OCI-LY3 (cell line): ENCODE data around the gene TRIM61.
"Not testable (repeated sequence)": the region's sequence is repeated elsewhere in the genome, so short reads cannot be mapped to it uniquely, and the experiment has no call there.

Source experiments
- H2AFZ ChIP-seq: fragments of 200-600, 300-600 bp; shearing (Covaris generic); 2 replicates; pipeline ENCODE4 v1.6.0; 2014; ENCODE audit warnings: antibody characterized with exemption, low read depth, low read length
- H3K27ac ChIP-seq: fragments of 200-600, 300-600 bp; sonication (generic); 2 replicates; pipeline ENCODE4 v1.5.1; 2014; ENCODE audit warnings: mild to moderate bottlenecking, low read length, moderate library complexity, mixed read lengths
- H3K27me3 ChIP-seq: fragments of 200-600, 300-600 bp; sonication (generic); 2 replicates; pipeline ENCODE4 v1.6.1; 2014; ENCODE audit warnings: low read depth, low read length, mixed read lengths
- H3K36me3 ChIP-seq: fragments of 200-600, 300-600 bp; sonication (generic); replicated peaks from 2 replicates; pipeline ENCODE3; 2014; ENCODE audit warnings: low read depth, low read length, mixed read lengths
- H3K4me1 ChIP-seq: fragments of 300-600, 200-600 bp; sonication (generic); 2 replicates; pipeline ENCODE4 v1.6.1; 2014; ENCODE audit warnings: low read length, mixed read lengths
- H3K4me2 ChIP-seq: fragments of 200-600, 300-600 bp; sonication (generic); 2 replicates; pipeline ENCODE4 v1.6.1; 2014; ENCODE audit warnings: low read length, mixed read lengths
- H3K4me3 ChIP-seq: fragments of 300-600, 200-600 bp; sonication (generic); 2 replicates; pipeline ENCODE4 v1.5.1; 2014; ENCODE audit warnings: antibody characterized with exemption, mild to moderate bottlenecking, low read length, moderate library complexity
- H3K79me2 ChIP-seq: fragments of 300-600, 200-600 bp; shearing (Covaris generic); 2 replicates; pipeline ENCODE4 v1.6.1; 2014; ENCODE audit warnings: mild to moderate bottlenecking, low read length, mixed read lengths
- H3K9ac ChIP-seq: fragments of 300-600, 200-600 bp; shearing (Covaris generic); 2 replicates; pipeline ENCODE4 v1.6.0; 2014; ENCODE audit warnings: mild to moderate bottlenecking, low read length, moderate library complexity
- H3K9me3 ChIP-seq: fragments of 200-600, 300-600 bp; shearing (Covaris generic); 2 replicates; pipeline ENCODE4 v1.6.1; 2014; ENCODE audit warnings: low read length, mixed read lengths; ENCODE audit not compliant: insufficient read depth
- H4K20me1 ChIP-seq: fragments of 200-600, 300-600 bp; sonication (generic); 2 replicates; pipeline ENCODE4 v1.6.1; 2016; ENCODE audit warnings: low read length, mixed read lengths; ENCODE audit not compliant: insufficient read depth
- EZH2phosphoT487 ChIP-seq: fragments of 200-600 bp; shearing (Covaris generic); IDR thresholded peaks from 2 replicates; pipeline ENCODE4 v1.6.1; 2018; ENCODE audit warnings: antibody characterized with exemption, mixed run types, low read depth
- TF ChIP-seq, protein P1 (sequence below): fragments of 200-600, 300-600 bp; sonication (generic); IDR thresholded peaks from 2 replicates; pipeline ENCODE4 v1.5.1; 2014; ENCODE audit warnings: antibody characterized with exemption, low read length, low read depth

The TRIM61 gene

DNA sequence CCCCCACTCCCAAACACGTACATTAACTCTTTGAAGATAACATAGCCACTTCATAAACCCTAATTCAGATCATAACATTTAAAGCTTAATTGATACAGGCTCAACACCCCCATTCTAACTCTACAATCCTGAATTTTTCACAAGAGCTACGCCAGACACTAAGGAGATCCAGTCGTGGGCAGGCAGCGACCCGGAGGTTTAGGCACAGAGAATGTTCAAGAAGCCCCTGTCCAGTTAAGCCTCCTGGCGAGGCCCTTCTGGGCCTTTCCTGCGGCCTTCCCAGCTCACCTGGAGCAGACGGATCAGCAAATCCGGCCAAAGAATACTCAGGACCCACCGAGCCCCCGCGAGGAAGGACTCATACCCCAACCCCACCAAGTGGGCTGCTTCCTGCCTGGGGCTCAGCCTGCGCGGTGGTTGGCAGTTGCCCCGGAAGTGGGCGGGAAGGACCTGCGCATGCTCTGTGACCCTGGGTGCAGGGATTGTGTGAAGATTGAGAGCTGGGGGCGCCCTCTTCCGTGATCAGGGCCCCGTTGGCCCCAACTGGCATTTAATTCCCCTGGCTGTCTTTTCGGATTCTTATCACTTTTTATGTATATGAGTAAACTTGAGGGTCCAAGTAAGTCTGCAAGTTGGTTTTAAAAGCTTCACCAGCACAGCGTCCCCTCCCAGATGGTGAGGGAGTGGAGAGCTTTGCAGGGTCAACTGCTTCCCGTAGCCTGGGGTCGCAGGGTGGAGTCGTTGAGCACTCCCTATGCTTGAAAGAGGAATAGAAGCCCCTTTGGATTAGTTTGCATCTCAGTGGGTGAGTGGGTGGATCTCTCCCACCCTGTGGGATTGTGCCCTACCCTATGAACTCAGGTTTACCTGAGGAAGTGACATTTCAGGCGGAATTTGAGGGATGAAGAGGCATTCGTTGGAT is at the start of gene TRIM61:
Gene TRIM61, minus strand, starts transcription at position 415 of the 922 bp plus-strand sequence. CDS start 7,655 bp downstream, outside the sequence.
- peaks cover 24% of the 10 kb centered on the region for H3K36me3 ChIP-seq
- no peak for TF ChIP-seq EZH2phosphoT487
- TF ChIP-seq, protein P1, sequence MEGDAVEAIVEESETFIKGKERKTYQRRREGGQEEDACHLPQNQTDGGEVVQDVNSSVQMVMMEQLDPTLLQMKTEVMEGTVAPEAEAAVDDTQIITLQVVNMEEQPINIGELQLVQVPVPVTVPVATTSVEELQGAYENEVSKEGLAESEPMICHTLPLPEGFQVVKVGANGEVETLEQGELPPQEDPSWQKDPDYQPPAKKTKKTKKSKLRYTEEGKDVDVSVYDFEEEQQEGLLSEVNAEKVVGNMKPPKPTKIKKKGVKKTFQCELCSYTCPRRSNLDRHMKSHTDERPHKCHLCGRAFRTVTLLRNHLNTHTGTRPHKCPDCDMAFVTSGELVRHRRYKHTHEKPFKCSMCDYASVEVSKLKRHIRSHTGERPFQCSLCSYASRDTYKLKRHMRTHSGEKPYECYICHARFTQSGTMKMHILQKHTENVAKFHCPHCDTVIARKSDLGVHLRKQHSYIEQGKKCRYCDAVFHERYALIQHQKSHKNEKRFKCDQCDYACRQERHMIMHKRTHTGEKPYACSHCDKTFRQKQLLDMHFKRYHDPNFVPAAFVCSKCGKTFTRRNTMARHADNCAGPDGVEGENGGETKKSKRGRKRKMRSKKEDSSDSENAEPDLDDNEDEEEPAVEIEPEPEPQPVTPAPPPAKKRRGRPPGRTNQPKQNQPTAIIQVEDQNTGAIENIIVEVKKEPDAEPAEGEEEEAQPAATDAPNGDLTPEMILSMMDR: peak; percentile 80
- no peaks in the 10 kb centered on the region for H3K9me3 ChIP-seq
- H3K9ac ChIP-seq: peak within 1 kb of the TSS; percentile 88
- H3K4me3 ChIP-seq: peak within 1 kb of the TSS; percentile 81
- H3K27ac ChIP-seq: peak within 1 kb of the TSS; percentile 19; the same call in 1 of the 2 replicates
- H3K27me3 ChIP-seq: no peaks in the 10 kb centered on the region
- H4K20me1 ChIP-seq: no peaks in the 10 kb centered on the region
- peaks cover 32% of the 10 kb centered on the region for H3K79me2 ChIP-seq
- H3K4me1 ChIP-seq: peaks cover 12% of the 10 kb centered on the region
- peak within 1 kb of the TSS; percentile 99 for H2AFZ ChIP-seq
- H3K4me2 ChIP-seq: peak within 1 kb of the TSS; percentile 91

DNA sequence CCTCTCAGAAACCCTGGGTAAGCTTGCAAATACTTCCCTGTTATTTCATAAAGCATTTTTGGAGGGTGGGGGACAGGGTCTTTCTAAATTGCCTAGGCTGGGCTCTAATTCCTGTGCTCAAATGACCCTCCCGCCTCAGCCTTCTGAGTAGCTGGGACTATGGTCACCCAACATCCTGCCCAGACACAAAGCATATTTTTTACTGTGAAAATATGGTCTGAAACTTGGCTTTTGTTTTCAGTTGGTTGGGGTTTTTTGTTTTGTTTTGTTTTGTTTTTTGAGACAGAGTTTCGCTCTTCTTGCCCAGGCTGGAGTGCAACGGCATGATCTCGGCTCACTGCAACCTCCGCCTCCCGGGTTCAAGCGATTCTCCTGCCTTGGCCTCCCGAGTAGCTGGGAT is 48.3 kb upstream of the TRIM61 start:
- not testable (repeated sequence) for H3K79me2 ChIP-seq, H3K27me3 ChIP-seq, H3K36me3 ChIP-seq, H3K9ac ChIP-seq, H3K4me2 ChIP-seq, H3K9me3 ChIP-seq, H3K4me3 ChIP-seq, H3K27ac ChIP-seq, H4K20me1 ChIP-seq, H2AFZ ChIP-seq, H3K4me1 ChIP-seq

DNA sequence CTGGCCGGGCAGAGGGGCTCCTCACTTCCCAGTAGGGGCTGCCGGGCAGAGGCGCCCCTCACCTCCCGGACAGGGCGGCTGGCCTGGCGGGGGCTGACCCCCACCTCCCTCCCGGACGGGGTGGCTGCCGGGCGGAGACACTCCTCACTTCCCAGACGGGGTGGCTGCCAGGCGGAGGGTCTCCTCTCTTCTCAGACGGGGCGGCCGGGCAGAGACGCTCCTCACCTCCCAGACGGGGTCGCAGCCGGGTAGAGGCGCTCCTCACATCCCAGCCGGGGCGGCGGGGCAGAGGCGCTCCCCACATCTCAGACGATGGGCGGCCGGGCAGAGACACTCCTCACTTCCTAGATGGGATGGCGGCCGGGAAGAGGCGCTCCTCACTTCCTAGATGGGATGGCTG is 42.5 kb upstream of the TRIM61 start:
- H3K27ac ChIP-seq, H3K9me3 ChIP-seq, H3K36me3 ChIP-seq, H3K27me3 ChIP-seq, H3K4me3 ChIP-seq, H3K4me1 ChIP-seq, H3K79me2 ChIP-seq, H3K4me2 ChIP-seq, H4K20me1 ChIP-seq, H3K9ac ChIP-seq, H2AFZ ChIP-seq: not testable (repeated sequence)

DNA sequence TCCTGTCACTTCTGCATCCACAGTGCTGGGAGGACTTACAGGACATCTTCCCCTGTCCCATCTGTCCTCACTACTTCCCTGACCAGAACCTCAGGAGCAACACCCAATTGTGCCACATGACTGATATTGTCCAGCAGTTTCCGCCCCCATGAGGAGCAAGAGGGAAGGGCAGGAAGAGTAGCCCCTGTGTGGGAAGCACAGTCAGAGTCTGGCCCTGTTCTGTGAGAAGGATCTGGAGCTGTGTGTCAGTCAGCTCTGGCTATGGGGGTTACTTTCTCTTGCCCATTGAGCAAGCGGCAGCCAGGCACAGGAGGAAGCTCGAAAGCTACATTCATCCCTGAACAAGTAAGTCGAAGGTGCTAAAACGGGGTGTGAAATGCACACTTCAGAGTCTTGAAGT is 39.5 kb upstream of the TRIM61 start:
- H2AFZ ChIP-seq: 0 out of 2 replicates have a peak overlapping the region, but pooled peaks have one; percentile 14
- no peaks in the 10 kb centered on the region for H3K9me3 ChIP-seq
- H3K9ac ChIP-seq: no peak overlapping the region
- no peaks in the 10 kb centered on the region for H3K4me1 ChIP-seq
- TF ChIP-seq, protein P1: peak; percentile 13; the same call in 1 of the 2 replicates
- TF ChIP-seq EZH2phosphoT487: no peak
- no peaks in the 10 kb centered on the region for H3K36me3 ChIP-seq
- H3K4me3 ChIP-seq: no peak overlapping the region
- no peak overlapping the region for H3K27ac ChIP-seq
- no peaks in the 10 kb centered on the region for H3K79me2 ChIP-seq
- H3K4me2 ChIP-seq: no peak overlapping the region
- H3K27me3 ChIP-seq: no peaks in the 10 kb centered on the region
- H4K20me1 ChIP-seq: no peaks in the 10 kb centered on the region

DNA sequence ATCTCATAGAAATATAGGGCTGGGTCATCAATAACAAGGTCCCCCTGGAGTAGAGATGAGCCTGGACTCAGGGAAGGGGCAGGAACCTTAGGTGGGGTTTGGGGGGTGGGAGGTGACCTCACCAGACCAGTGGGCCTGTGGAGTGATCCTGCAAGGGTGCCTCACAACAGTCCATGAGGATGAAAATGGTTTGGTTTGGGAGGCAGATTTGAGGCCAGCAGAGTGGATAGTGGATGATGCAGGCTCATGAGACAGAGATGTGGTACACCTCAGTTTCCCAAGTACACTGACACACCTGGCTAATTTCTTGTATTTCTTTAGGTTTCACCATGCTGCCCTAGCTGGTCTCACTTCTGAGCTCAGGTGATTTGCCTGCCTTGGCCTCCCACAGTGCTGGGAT is 36.2 kb upstream of the TRIM61 start:
- no peaks in the 10 kb centered on the region for H3K4me1 ChIP-seq
- TF ChIP-seq, protein P1: no peak
- TF ChIP-seq EZH2phosphoT487: no peak
- H3K27ac ChIP-seq: no peak overlapping the region
- H3K79me2 ChIP-seq: no peaks in the 10 kb centered on the region
- H3K9ac ChIP-seq: no peak overlapping the region
- no peaks in the 10 kb centered on the region for H3K36me3 ChIP-seq
- H4K20me1 ChIP-seq: no peaks in the 10 kb centered on the region
- H2AFZ ChIP-seq: no peak overlapping the region
- no peak overlapping the region for H3K4me3 ChIP-seq
- H3K4me2 ChIP-seq: no peak overlapping the region
- 0 out of 2 replicates have a peak, but pooled peaks cover 9% of the 10 kb centered on the region for H3K27me3 ChIP-seq
- H3K9me3 ChIP-seq: no peaks in the 10 kb centered on the region
